Measurements from ENCODE around the gene CRELD2. TPM values are rescaled to one million over a fixed set of nuclear protein-coding genes. Genes with fewer than 3 reads are reported as not detected.

CRELD2 gene
- total RNA-seq, 4 donors from 2014 or later, result 32.0 to 38.2 (median 34.2) TPM

GRCh38 chr22:49947296-49947622 is 28.8 kb downstream of the CRELD2 start:
- H3K9me3 ChIP-seq, result no peaks in the 10 kb centered on the region
- H3K4me3 ChIP-seq, result no peak overlapping the region
- WGBS, result 86% methylated on average over 4 of the region's 6 CpGs
- no peak overlapping the region for H3K27ac ChIP-seq (replicated peaks in 1 of 4)
- H3K4me1 ChIP-seq, result peaks cover 6 to 14% (median 8%) of the 10 kb centered on the region in 4 donors
- intact Hi-C loops (cut with DNase I), result no loop called here
- no peaks in the 10 kb centered on the region for H3K36me3 ChIP-seq
- H3K27me3 ChIP-seq, result no peaks in the 10 kb centered on the region
- TF ChIP-seq EP300 (IDR thresholded peaks at IDR 0.05) (no peak), POLR2AphosphoS5 (IDR thresholded peaks at IDR 0.05) (no peak), POLR2A (IDR thresholded peaks at IDR 0.05; ENCODE audit: low read depth) (no peak), CTCF (IDR thresholded peaks at IDR 0.05) (no peak)
- no peak for DNase-seq (ENCODE audit: extremely low spot score)

GRCh38 chr22:49948116-49948957 is 29.9 kb downstream of the CRELD2 start:
- Histone ChIP-seq H3K36me3 (no peaks in the 10 kb centered on the region), H3K4me1 (peaks cover 17 to 23% (median 19%) of the 10 kb centered on the region in 4 donors), H3K9me3 (no peaks in the 10 kb centered on the region), H3K27ac (replicated peaks in 1 of 4) (peak overlapping the region in 1 of 4 donors; percentile 55), H3K27me3 (no peaks in the 10 kb centered on the region), H3K4me3 (peak overlapping the region in 1 of 4 donors; percentile 3)
- TF ChIP-seq CTCF (IDR thresholded peaks at IDR 0.05) (no peak), EP300 (IDR thresholded peaks at IDR 0.05) (no peak), POLR2A (IDR thresholded peaks at IDR 0.05; ENCODE audit: low read depth) (no peak), POLR2AphosphoS5 (IDR thresholded peaks at IDR 0.05) (no peak)
- no peak for DNase-seq (ENCODE audit: extremely low spot score)
- intact Hi-C loops (cut with DNase I), result no loop called here
- 87% methylated on average over 9 of the region's 23 CpGs for WGBS

DNA sequence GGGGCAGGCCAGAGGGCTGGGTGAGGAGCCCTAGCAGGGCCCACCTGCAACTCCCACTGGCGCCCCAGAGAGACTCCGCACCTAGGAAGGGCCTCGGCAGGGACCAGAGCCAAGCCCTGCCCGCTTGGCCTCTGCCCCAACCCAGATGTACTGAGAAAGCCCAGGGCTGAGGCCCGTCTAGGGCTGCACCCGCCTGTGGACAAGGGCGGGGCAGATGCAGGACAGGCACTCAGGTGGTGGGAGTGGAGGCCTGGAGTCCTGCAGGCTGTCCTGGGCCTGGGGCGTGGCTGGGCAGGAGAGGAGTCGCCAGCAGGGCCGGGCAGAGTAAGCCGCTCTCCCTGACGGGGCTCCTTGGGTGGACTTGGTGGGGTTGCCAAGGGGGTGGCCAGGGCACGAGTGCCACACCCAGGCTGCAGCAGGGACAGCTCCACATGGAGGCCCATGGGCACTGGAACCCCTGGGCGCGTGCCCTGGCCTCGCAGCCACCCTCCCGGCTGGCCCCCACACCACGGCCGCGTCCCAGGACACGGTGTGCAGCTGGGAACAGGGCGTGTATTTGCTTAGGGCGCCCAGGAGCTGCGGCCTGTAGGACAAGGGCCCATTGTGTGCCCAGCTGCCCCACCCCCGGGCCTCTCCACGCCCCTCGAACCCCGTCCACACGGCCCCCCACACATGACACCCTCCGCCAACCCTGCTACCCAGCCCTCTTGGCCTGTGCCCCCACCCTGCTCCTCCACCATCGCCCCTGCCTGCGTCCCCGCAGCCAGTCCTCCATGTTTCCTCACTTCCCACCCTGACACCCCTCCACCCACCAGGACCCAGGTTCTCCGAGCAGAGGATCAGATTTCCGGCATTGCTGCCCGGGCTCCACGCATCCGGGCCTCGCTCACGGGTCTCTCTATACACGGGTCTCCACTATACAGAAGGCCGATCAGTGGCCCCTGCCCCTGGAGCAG is 30.8 kb downstream of the CRELD2 start:
- Histone ChIP-seq H3K4me1 (peaks cover 26 to 32% (median 28%) of the 10 kb centered on the region in 4 donors), H3K27me3 (no peaks in the 10 kb centered on the region), H3K36me3 (no peaks in the 10 kb centered on the region), H3K27ac (replicated peaks in 1 of 4) (peak overlapping the region in 1 of 4 donors; percentile 55), H3K9me3 (no peaks in the 10 kb centered on the region), H3K4me3 (peak overlapping the region in 1 of 4 donors; percentile 3)
- WGBS, result 92% methylated on average over 20 of the region's 42 CpGs
- TF ChIP-seq EP300 (IDR thresholded peaks at IDR 0.05) (no peak), CTCF (IDR thresholded peaks at IDR 0.05) (no peak), POLR2A (IDR thresholded peaks at IDR 0.05; ENCODE audit: low read depth) (no peak), POLR2AphosphoS5 (IDR thresholded peaks at IDR 0.05) (no peak)
- DNase-seq (ENCODE audit: extremely low spot score), result no peak
- intact Hi-C loops (cut with DNase I), result no loop called here

DNA sequence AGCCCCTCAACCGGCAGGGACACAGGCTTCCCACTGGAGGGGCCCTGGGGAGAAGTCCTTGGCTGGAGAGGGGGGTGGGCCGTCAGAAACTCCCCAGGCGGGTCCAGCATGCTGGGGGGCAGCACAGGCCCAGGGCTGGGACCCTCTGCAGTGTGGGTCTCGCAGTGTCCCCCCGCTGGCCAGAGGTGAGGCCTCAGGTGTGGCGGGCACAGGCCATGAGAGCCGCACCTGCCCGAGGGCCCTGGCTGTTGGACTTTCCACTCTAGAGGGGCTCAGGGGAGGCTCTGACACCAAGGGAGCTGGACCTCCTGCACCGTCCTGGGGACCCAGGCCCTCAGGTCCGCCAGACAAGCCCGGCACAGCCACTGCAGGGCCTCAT is 31.5 kb downstream of the CRELD2 start:
- DNase-seq (ENCODE audit: extremely low spot score), result no peak

More for the DNA sequence above, 31.5 kb downstream of the CRELD2 start:
- no peak overlapping the region for H3K4me3 ChIP-seq
- TF ChIP-seq POLR2AphosphoS5 (IDR thresholded peaks at IDR 0.05) (no peak), CTCF (IDR thresholded peaks at IDR 0.05) (no peak), EP300 (IDR thresholded peaks at IDR 0.05) (no peak), POLR2A (IDR thresholded peaks at IDR 0.05; ENCODE audit: low read depth) (no peak)
- H3K36me3 ChIP-seq, result no peaks in the 10 kb centered on the region
- 66% methylated on average over 4 of the region's 11 CpGs for WGBS
- H3K27me3 ChIP-seq, result no peaks in the 10 kb centered on the region
- peak overlapping the region in 1 of 4 donors; percentile 40 for H3K27ac ChIP-seq (replicated peaks in 1 of 4)
- H3K9me3 ChIP-seq, result no peaks in the 10 kb centered on the region
- intact Hi-C loops (cut with DNase I), result no loop called here
- H3K4me1 ChIP-seq, result peaks cover 33 to 39% (median 34%) of the 10 kb centered on the region in 4 donors
